Measurements from ENCODE around the gene CSTF2T.

Gene CSTF2T

DNA sequence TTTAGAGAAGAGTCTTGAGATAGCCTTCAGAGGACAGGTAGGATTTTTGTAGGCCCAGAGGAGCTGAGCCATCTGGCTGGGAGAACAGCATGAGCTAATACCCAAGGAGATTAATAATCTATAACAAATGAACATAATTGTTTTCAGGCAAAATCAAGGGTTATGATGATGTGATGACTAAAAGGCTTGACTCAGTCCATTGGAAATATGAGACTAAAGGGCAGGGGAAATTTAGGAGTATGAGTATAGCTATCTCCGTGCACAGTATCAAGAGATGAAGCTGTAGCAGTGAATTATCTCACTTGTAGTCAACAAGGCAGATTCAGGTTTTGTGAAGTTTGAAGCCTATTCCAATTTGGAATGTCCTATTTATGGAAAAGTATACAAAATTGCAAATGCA lies 40.1 kb downstream of the CSTF2T start:
- Histone ChIP-seq H3K27me3 (ENCODE audit: control insufficient read depth, insufficient read depth, low read length) (no peaks in the 10 kb centered on the region), H3K9ac (no peak overlapping the region), H3K4me1 (peaks cover under 1% of the 10 kb centered on the region), H3K36me3 (ENCODE audit: control insufficient read depth, insufficient read depth, low read length) (no peaks in the 10 kb centered on the region), H3K9me3 (ENCODE audit: control insufficient read depth, low read length) (no peaks in the 10 kb centered on the region), H3K4me2 (ENCODE audit: low read length) (no peak overlapping the region), H3K79me2 (no peaks in the 10 kb centered on the region), H3K4me3 (ENCODE audit: low read depth, low read length) (no peak overlapping the region), H2AFZ (no peak overlapping the region), H3K27ac (no peak overlapping the region)
- TF ChIP-seq, protein P1, sequence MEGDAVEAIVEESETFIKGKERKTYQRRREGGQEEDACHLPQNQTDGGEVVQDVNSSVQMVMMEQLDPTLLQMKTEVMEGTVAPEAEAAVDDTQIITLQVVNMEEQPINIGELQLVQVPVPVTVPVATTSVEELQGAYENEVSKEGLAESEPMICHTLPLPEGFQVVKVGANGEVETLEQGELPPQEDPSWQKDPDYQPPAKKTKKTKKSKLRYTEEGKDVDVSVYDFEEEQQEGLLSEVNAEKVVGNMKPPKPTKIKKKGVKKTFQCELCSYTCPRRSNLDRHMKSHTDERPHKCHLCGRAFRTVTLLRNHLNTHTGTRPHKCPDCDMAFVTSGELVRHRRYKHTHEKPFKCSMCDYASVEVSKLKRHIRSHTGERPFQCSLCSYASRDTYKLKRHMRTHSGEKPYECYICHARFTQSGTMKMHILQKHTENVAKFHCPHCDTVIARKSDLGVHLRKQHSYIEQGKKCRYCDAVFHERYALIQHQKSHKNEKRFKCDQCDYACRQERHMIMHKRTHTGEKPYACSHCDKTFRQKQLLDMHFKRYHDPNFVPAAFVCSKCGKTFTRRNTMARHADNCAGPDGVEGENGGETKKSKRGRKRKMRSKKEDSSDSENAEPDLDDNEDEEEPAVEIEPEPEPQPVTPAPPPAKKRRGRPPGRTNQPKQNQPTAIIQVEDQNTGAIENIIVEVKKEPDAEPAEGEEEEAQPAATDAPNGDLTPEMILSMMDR (IDR thresholded peaks at IDR 0.05): no peak

DNA sequence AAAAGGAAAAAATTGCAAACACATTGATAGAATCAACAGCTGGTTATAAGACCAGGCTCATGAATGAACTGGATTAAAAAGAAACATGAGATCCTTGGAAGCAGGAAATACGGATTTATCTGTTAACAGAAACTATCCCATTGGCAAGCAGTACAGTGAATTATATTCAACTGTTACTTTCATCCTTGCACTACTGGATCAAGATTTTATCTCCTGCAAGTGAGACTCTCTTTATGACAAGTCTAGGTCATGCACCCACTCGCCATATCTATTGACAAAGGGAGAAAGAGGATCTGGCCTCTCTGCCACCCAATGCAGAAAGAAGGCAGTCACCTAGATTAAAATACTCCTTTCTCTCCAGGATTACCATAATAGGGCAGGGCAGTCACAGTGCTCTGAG lies 41.4 kb downstream of the CSTF2T start:
- H3K27ac ChIP-seq: no peak overlapping the region
- no peak overlapping the region for H2AFZ ChIP-seq
- no peaks in the 10 kb centered on the region for H3K27me3 ChIP-seq (ENCODE audit: control insufficient read depth, insufficient read depth, low read length)
- TF ChIP-seq, protein P1 (IDR thresholded peaks at IDR 0.05): no peak
- no peaks in the 10 kb centered on the region for H3K4me1 ChIP-seq
- H3K4me2 ChIP-seq (ENCODE audit: low read length): no peak overlapping the region
- no peaks in the 10 kb centered on the region for H3K79me2 ChIP-seq
- H3K9ac ChIP-seq: no peak overlapping the region
- no peaks in the 10 kb centered on the region for H3K9me3 ChIP-seq (ENCODE audit: control insufficient read depth, low read length)
- no peaks in the 10 kb centered on the region for H3K36me3 ChIP-seq (ENCODE audit: control insufficient read depth, insufficient read depth, low read length)
- no peak overlapping the region for H3K4me3 ChIP-seq (ENCODE audit: low read depth, low read length)

DNA sequence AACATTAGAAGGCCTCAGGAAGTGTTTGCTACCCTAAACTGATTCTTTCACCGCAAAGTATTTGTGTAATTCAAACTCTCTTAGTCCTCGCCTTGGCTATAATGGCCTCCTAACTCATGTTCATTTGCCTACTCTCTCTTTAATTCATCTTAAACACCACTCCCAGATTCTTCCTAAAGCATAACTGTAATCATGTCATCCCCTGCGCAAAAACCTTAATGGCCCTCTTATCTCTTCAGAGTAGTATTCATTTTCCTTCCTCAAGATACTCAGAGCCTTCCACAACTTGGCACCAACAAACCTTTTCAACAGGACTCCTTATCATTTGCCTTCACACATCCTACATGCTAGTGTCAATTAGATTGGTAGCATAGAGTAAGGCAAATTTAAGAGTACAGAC lies 42.9 kb downstream of the CSTF2T start:
- Histone ChIP-seq H3K4me3 (ENCODE audit: low read depth, low read length) (no peak overlapping the region), H2AFZ (no peak overlapping the region), H3K36me3 (ENCODE audit: control insufficient read depth, insufficient read depth, low read length) (no peaks in the 10 kb centered on the region), H3K79me2 (no peaks in the 10 kb centered on the region), H3K4me2 (ENCODE audit: low read length) (no peak overlapping the region), H3K9ac (no peak overlapping the region), H3K4me1 (no peaks in the 10 kb centered on the region), H3K27me3 (ENCODE audit: control insufficient read depth, insufficient read depth, low read length) (no peaks in the 10 kb centered on the region), H3K9me3 (ENCODE audit: control insufficient read depth, low read length) (no peaks in the 10 kb centered on the region), H3K27ac (no peak overlapping the region)
- TF ChIP-seq, protein P1 (IDR thresholded peaks at IDR 0.05): no peak

DNA sequence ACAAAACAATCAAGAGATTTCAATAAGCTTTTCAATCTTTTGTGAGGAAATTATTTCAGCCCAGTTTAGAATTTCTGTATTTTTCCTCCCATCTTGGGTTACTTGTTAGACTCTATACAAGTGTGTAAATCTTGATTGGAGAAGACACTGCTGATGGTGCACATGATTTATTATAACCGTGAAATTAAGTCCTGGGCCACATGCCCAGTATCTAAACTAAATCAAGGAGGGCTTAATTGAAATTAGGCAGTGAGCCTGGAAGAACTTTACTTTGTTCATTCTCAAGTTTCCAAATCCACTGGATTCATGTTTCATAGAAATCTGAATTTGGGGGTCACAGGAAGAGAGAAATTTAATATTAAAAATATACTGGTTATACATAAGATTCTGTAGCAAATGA lies 44.5 kb downstream of the CSTF2T start:
- H3K9ac ChIP-seq: no peak overlapping the region
- no peak overlapping the region for H3K4me2 ChIP-seq (ENCODE audit: low read length)
- no peak overlapping the region for H3K27ac ChIP-seq
- H3K9me3 ChIP-seq (ENCODE audit: control insufficient read depth, low read length): no peaks in the 10 kb centered on the region
- no peaks in the 10 kb centered on the region for H3K27me3 ChIP-seq (ENCODE audit: control insufficient read depth, insufficient read depth, low read length)
- H3K4me1 ChIP-seq: no peaks in the 10 kb centered on the region
- no peak overlapping the region for H3K4me3 ChIP-seq (ENCODE audit: low read depth, low read length)
- H3K79me2 ChIP-seq: no peaks in the 10 kb centered on the region
- TF ChIP-seq, protein P1 (IDR thresholded peaks at IDR 0.05): no peak
- H3K36me3 ChIP-seq (ENCODE audit: control insufficient read depth, insufficient read depth, low read length): no peaks in the 10 kb centered on the region
- H2AFZ ChIP-seq: no peak overlapping the region

DNA sequence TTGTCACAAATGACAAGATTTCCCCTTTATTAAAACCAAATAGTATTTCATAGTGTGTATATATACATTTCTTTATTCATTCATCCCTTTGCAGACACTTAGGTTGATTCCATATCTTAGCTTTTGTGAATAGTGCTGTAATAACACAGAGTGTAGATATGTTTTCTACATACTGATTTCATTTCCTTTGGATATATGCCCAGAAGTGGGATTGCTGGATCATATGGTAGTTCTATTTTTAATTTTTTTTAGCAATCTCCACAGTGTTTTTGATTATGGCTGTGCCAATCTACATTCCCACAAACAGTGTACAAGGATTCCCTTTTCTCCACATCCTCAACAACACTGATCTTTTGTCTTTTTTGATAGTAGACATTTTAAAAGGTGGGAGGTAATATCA lies 46.4 kb downstream of the CSTF2T start:
- Histone ChIP-seq H3K9me3 (ENCODE audit: control insufficient read depth, low read length) (no peaks in the 10 kb centered on the region), H3K4me2 (ENCODE audit: low read length) (no peak overlapping the region), H3K27ac (no peak overlapping the region), H3K79me2 (no peaks in the 10 kb centered on the region), H3K4me1 (no peaks in the 10 kb centered on the region), H3K9ac (no peak overlapping the region), H3K27me3 (ENCODE audit: control insufficient read depth, insufficient read depth, low read length) (no peaks in the 10 kb centered on the region), H3K36me3 (ENCODE audit: control insufficient read depth, insufficient read depth, low read length) (no peaks in the 10 kb centered on the region), H3K4me3 (ENCODE audit: low read depth, low read length) (no peak overlapping the region), H2AFZ (no peak overlapping the region)
- TF ChIP-seq, protein P1 (IDR thresholded peaks at IDR 0.05): no peak

Data from parathyroid adenoma (tissue), 2 donors.